ENCODE results near the gene SLC9A8. TPM values are rescaled to one million over a fixed set of nuclear protein-coding genes. Genes with fewer than 3 reads are reported as not detected.

Gene SLC9A8
- total RNA-seq, 1 donor from 2014 or later: 9.4 TPM

- no peaks in the 10 kb centered on the region for H3K36me3 ChIP-seq (ENCODE audit: control insufficient read depth, insufficient read depth, low read length)
- no peaks in the 10 kb centered on the region for H3K27me3 ChIP-seq (ENCODE audit: control insufficient read depth, insufficient read depth, low read length)
- TF ChIP-seq CTCF (IDR thresholded peaks at IDR 0.05; ENCODE audit: insufficient read depth, low read length, poor library complexity, severe bottlenecking): no peak
- no peak overlapping the region for H3K4me3 ChIP-seq (ENCODE audit: low read depth, low read length)
- DNase-seq (ENCODE audit: low read depth): no peak
Measured at GRCh38 chr20:49871391-49871948, 58.8 kb downstream of the SLC9A8 start.

DNA sequence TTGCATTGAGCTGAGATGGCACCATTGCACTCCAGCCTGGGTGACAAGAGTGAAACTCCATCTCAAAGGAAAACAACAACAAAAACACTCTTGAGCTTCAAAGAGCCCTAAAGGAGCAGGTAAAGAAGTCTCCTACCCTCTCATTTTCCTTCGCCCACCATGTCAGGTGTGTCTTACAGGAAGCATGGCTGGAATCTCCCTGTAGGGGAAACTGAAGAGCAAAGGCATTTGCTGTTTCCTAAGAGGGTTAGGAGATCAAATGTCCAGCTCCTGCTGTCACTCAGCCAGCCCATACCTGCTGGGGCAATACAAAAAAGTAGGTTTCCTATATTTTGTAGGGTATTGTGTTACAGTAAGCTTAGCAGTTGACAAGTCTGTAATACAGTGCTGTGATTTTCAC is 59.4 kb downstream of the SLC9A8 start:
- no peaks in the 10 kb centered on the region for H3K27me3 ChIP-seq (ENCODE audit: control insufficient read depth, insufficient read depth, low read length)
- TF ChIP-seq CTCF (IDR thresholded peaks at IDR 0.05; ENCODE audit: insufficient read depth, low read length, poor library complexity, severe bottlenecking): no peak
- no peak overlapping the region for H3K4me3 ChIP-seq (ENCODE audit: low read depth, low read length)
- DNase-seq (ENCODE audit: low read depth): no peak
- H3K36me3 ChIP-seq (ENCODE audit: control insufficient read depth, insufficient read depth, low read length): no peaks in the 10 kb centered on the region

DNA sequence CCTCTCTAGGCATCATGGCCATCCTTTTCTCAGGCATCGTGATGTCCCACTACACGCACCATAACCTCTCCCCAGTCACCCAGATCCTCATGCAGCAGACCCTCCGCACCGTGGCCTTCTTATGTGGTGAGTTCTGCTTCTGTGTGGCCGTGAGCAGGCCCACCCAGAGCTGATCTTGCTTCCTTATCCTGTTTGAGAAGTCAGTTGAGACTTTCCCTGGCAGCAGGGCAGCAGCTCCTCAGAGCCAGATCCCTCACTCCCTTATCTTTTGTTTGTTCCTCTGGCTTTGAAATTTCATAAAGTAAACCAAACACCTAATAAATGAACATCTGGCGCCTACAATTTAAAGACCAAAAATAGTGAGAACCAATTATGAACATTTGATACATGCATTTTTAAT is 62.1 kb downstream of the SLC9A8 start:
- no peak overlapping the region for H3K4me3 ChIP-seq (ENCODE audit: low read depth, low read length)
- H3K27me3 ChIP-seq (ENCODE audit: control insufficient read depth, insufficient read depth, low read length): no peaks in the 10 kb centered on the region
- no peak for TF ChIP-seq CTCF (IDR thresholded peaks at IDR 0.05; ENCODE audit: insufficient read depth, low read length, poor library complexity, severe bottlenecking)
- no peak for DNase-seq (ENCODE audit: low read depth)
- H3K36me3 ChIP-seq (ENCODE audit: control insufficient read depth, insufficient read depth, low read length): no peaks in the 10 kb centered on the region

DNA sequence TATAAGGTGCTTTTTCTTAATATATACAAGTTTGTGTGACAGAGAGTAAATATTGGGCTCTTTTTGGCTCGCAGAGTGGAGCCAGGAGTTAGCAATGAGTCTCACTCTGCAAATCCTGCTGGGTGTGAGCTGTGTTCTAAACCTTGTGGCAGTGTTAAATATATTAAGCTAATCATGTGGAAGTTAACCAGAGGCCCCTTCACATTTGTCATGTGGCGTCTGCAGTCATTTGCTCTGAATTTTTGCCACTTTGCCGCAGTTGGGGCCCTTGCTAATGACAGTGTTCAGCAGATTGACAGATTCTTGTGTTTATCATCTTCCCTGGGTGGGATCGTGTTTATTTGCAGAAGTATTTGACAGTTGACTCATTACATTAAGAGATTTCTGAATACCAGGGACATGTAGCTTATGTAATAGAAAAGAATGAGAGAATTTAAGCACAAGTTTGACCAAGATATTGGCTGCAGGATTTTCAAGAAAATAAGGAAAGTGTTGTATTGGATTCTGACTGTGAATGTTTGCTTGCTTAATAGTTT is 64.8 kb downstream of the SLC9A8 start:
- no peak for TF ChIP-seq CTCF (IDR thresholded peaks at IDR 0.05; ENCODE audit: insufficient read depth, low read length, poor library complexity, severe bottlenecking)
- no peaks in the 10 kb centered on the region for H3K36me3 ChIP-seq (ENCODE audit: control insufficient read depth, insufficient read depth, low read length)
- no peaks in the 10 kb centered on the region for H3K27me3 ChIP-seq (ENCODE audit: control insufficient read depth, insufficient read depth, low read length)
- no peak overlapping the region for H3K4me3 ChIP-seq (ENCODE audit: low read depth, low read length)
- DNase-seq (ENCODE audit: low read depth): no peak

- Histone ChIP-seq H3K36me3 (ENCODE audit: control insufficient read depth, insufficient read depth, low read length) (no peaks in the 10 kb centered on the region), H3K4me3 (ENCODE audit: low read depth, low read length) (no peak overlapping the region), H3K27me3 (ENCODE audit: control insufficient read depth, insufficient read depth, low read length) (no peaks in the 10 kb centered on the region)
- TF ChIP-seq CTCF (IDR thresholded peaks at IDR 0.05; ENCODE audit: insufficient read depth, low read length, poor library complexity, severe bottlenecking): no peak
- no peak for DNase-seq (ENCODE audit: low read depth)
Measured at GRCh38 chr20:49878977-49879376, 66.3 kb downstream of the SLC9A8 start.

DNA sequence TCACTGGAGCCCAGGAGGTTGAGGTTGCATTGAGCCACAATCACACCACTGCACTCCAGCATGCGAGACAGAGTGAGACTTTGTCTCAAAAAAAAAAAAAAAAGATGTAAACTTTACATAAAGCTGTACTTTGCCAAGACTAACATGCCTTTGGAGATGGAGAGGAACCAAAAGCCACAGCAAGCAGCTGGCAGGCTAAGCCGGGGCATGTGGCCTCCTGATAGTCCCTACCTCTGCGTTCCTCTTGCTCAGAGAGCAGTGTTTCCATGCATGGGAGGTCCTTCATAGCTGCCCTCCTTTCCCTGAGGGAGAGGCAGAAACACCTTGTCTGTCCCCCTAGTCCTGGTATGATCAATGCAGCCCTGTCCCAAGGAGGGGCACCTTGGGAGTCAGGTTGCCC is 67.5 kb downstream of the SLC9A8 start:
- DNase-seq (ENCODE audit: low read depth): no peak

More for the DNA sequence above, 67.5 kb downstream of the SLC9A8 start:
- Histone ChIP-seq H3K36me3 (ENCODE audit: control insufficient read depth, insufficient read depth, low read length) (no peaks in the 10 kb centered on the region), H3K4me3 (ENCODE audit: low read depth, low read length) (no peak overlapping the region), H3K27me3 (ENCODE audit: control insufficient read depth, insufficient read depth, low read length) (no peaks in the 10 kb centered on the region)
- no peak for TF ChIP-seq CTCF (IDR thresholded peaks at IDR 0.05; ENCODE audit: insufficient read depth, low read length, poor library complexity, severe bottlenecking)
